Activated CD4-positive, alpha-beta T cell treated with anti-CD3 and anti-CD28 coated beads, Interleukin-2, amount 10 ng/mL, durations not matched to agents 7 days and 5 days (primary cell): Measurements from ENCODE around the gene CCDC33. TPM values are rescaled to one million over a fixed set of nuclear protein-coding genes. Genes with fewer than 3 reads are reported as not detected.
A peak's percentile ranks its signal among the peaks of the same experiment; 100 is the strongest.

ENCODE experiments used
- CTCF ChIA-PET: fragments of 350-600 bp; sonication (Branson Sonifier 250); formaldehyde crosslinking; loops from one replicate; lab custom pipeline; 2021; ENCODE audit warnings: antibody characterized with exemption; lab: Charles Lee
- POLR2A ChIA-PET: fragments of 350-600 bp; sonication (Branson Sonifier 250); formaldehyde crosslinking; loops from one replicate; lab custom pipeline; 2021; ENCODE audit warnings: antibody characterized with exemption; lab: Charles Lee
- DNase-seq: peaks from one replicate; pipeline ENCODE4 v3.0.0-alpha.2; 2020
- H3K27ac Mint-ChIP-seq: one replicate; pipeline ENCODE4 v1.8.0; 2021; ENCODE audit warnings: mild to moderate bottlenecking, moderate library complexity, mixed read lengths
- H3K27me3 Mint-ChIP-seq: one replicate; pipeline ENCODE4 v1.8.0; 2021; ENCODE audit warnings: mixed read lengths
- H3K36me3 Mint-ChIP-seq: one replicate; pipeline ENCODE4 v1.8.0; 2021; ENCODE audit warnings: low read depth, mixed read lengths
- H3K4me1 Mint-ChIP-seq: one replicate; pipeline ENCODE4 v1.8.0; 2021; ENCODE audit warnings: mixed read lengths
- H3K4me3 Mint-ChIP-seq: one replicate; pipeline ENCODE4 v1.8.0; 2021; ENCODE audit warnings: mild to moderate bottlenecking, moderate library complexity, mixed read lengths
- H3K9me3 Mint-ChIP-seq: one replicate; pipeline ENCODE4 v1.8.0; 2021; ENCODE audit warnings: mixed read lengths
- total RNA-seq, 2 experiments: library from RNA; stranded (reverse); gene quantifications; one replicate each; pipeline ENCODE4 v1.2.3, GENCODE V29; 2021

CCDC33 gene
- total RNA-seq, 2 experiments from 2014 or later = not detected

- DNase-seq = no peak
- H3K4me3 Mint-ChIP-seq = no peak overlapping the region
- POLR2A ChIA-PET = no interaction called here
- H3K36me3 Mint-ChIP-seq = no peaks in the 10 kb centered on the region
- no peaks in the 10 kb centered on the region for H3K9me3 Mint-ChIP-seq
- CTCF ChIA-PET = interaction anchor here (1.1 kb wide), 1 partner anchor 16 kb away, joined by 3 read pairs; no protein-coding TSS in a partner anchor
- H3K27ac Mint-ChIP-seq = no peak overlapping the region
- peaks cover 10% of the 10 kb centered on the region for H3K27me3 Mint-ChIP-seq
- H3K4me1 Mint-ChIP-seq = no peaks in the 10 kb centered on the region
Measured at GRCh38 chr15:74258456-74259291, 22.5 kb downstream of the CCDC33 start.

DNA sequence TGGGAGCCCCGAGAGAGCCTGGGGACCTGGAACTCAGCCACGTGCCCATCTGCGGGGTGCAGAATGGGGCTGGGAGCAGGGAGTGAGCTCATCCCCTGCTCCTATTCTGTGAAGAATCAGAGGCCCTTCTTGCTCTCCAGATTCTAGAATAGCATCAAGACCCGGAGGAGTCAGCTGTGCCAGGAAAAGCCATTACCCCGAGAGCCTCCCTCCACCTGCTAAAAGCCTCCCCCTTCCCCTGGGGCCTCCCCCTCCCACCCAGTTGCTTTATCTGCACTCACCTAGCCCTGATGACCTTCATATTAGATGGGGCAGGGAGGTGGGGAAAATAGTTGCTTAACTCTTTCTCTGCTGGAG, 23.1 kb downstream of the CCDC33 start:
- ChIA-PET POLR2A (no interaction called here), CTCF (no interaction called here)
- Mint-ChIP-seq H3K4me3 (no peak overlapping the region), H3K36me3 (no peaks in the 10 kb centered on the region), H3K4me1 (no peaks in the 10 kb centered on the region), H3K27ac (no peak overlapping the region), H3K9me3 (no peaks in the 10 kb centered on the region), H3K27me3 (peaks cover 12% of the 10 kb centered on the region)
- no peak for DNase-seq

DNA sequence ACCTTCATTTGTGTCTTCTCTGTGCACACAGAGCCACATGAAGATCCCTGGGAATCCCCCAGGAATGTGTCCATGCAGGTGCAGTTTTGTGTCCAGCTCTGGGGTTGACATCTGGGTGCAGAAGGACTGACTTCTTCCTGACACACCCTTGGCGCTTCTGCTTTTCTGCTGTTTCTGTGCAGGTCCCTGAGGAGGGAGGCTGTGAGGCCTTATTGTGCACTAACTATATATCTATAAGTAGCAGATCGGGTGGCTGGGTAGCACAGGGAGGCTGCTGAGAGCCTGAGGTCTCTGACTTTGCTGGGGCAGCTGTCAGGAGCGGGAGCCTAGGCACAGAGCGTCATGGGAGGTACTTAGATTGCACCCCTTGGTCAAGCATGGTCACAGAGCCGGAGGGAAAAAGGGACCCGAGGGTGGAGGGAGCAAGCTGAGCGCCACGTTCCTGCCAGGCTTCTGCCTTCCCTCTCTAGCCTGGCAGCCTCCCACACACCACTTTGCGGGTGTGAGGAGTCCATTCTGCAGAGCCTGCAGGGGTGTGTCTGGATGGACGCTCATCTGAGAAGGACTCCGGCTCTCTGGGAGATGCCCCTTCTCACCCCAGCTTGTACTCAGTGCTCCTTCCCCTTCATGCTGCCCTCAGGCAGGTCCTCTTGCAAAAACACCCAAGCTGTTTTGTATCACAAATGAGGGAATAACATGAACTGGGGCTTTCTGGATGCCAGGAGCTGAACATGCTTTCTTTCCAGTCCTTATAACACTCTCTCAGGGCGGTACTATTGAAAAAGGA, 23.9 kb downstream of the CCDC33 start:
- peaks cover 12% of the 10 kb centered on the region for H3K27me3 Mint-ChIP-seq
- no peaks in the 10 kb centered on the region for H3K4me1 Mint-ChIP-seq
- no peak overlapping the region for H3K4me3 Mint-ChIP-seq
- DNase-seq = no peak
- no peak overlapping the region for H3K27ac Mint-ChIP-seq
- H3K36me3 Mint-ChIP-seq = no peaks in the 10 kb centered on the region
- no peaks in the 10 kb centered on the region for H3K9me3 Mint-ChIP-seq
- POLR2A ChIA-PET = no interaction called here
- CTCF ChIA-PET = no interaction called here

- POLR2A ChIA-PET = no interaction called here
- Mint-ChIP-seq H3K4me1 (no peaks in the 10 kb centered on the region), H3K9me3 (no peaks in the 10 kb centered on the region), H3K27ac (no peak overlapping the region), H3K27me3 (peaks cover 12% of the 10 kb centered on the region), H3K36me3 (no peaks in the 10 kb centered on the region), H3K4me3 (no peak overlapping the region)
- CTCF ChIA-PET = no interaction called here
- DNase-seq = no peak
Measured at GRCh38 chr15:74261041-74261440, 24.9 kb downstream of the CCDC33 start.

DNA sequence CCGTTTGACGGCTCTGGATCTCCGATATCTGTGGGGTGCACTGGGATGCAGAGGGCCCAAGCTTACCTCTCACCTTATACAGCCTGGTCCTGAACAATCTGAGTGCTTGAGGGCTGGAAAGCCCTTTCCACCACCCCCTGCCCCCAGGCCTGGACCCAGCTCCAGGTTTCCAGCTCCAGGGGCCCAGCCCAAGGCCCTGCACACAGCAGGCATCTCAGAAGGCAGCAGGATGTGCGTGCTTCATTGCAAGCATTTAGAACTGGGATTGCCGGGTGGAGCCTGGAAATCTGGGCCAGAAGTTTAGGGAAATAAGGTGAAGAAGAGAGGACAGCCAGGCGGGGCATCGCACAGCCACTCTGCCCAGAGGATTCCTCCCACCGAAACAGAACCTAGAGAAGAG, 25.6 kb downstream of the CCDC33 start:
- no peaks in the 10 kb centered on the region for H3K36me3 Mint-ChIP-seq
- no peaks in the 10 kb centered on the region for H3K9me3 Mint-ChIP-seq
- H3K27ac Mint-ChIP-seq = no peak overlapping the region
- ChIA-PET POLR2A (interaction anchor here (0.6 kb wide), 1 partner anchor 1061 kb away, joined by 3 read pairs; no protein-coding TSS in a partner anchor), CTCF (no interaction called here)
- no peak for DNase-seq
- H3K4me3 Mint-ChIP-seq = no peak overlapping the region
- H3K4me1 Mint-ChIP-seq = no peaks in the 10 kb centered on the region
- H3K27me3 Mint-ChIP-seq = peaks cover 12% of the 10 kb centered on the region

DNA sequence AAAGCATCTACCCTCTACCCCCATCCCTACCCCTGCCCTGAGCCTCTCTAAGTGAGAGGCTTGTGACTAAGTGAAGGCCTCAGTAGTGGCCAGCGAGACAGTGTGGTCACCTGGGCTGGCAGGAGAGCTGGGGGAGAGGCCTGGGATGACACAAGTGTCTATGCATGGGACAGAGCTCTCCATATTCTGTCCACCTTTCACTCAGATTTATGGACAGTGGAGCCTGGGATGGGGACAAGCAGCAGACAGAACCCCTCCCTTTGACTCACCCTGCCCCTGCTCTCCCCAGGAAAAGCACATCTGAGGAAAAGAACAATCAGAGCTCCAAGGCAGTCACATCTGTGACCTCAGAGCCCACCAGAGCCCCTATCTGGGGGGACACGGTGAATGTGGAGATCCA, 26.0 kb downstream of the CCDC33 start:
- Mint-ChIP-seq H3K4me1 (no peaks in the 10 kb centered on the region), H3K9me3 (no peaks in the 10 kb centered on the region), H3K4me3 (no peak overlapping the region), H3K27ac (no peak overlapping the region), H3K27me3 (peaks cover 12% of the 10 kb centered on the region), H3K36me3 (no peaks in the 10 kb centered on the region)
- POLR2A ChIA-PET = interaction anchor here (0.6 kb wide), 1 partner anchor 1061 kb away, joined by 3 read pairs; no protein-coding TSS in a partner anchor
- no peak for DNase-seq
- CTCF ChIA-PET = interaction anchor here (2.1 kb wide), 1 partner anchor 14 kb away, joined by 7 read pairs; no protein-coding TSS in a partner anchor

DNA sequence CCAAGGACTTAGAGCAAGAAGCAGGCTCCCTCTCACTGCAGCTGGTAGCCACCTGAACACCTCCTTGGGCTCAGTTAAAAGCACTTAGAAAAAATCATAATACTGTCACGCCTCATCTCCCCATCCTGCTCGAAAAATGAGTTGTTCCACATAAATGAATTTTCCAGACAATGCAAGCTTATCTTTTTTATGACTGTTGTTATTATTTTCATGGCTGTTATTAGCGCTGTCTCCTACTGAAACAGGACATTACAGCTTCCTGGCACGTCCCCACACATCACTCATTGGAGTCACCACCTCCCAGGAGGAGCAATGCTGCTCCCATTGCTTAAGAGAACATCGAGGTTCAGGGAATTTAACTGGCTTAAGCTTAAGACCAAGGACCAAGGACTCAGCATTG, 26.5 kb downstream of the CCDC33 start:
- Mint-ChIP-seq H3K27ac (no peak overlapping the region), H3K9me3 (no peaks in the 10 kb centered on the region), H3K36me3 (no peaks in the 10 kb centered on the region), H3K4me1 (no peaks in the 10 kb centered on the region), H3K4me3 (no peak overlapping the region), H3K27me3 (peaks cover 10% of the 10 kb centered on the region)
- ChIA-PET POLR2A (no interaction called here), CTCF (interaction anchor here (2.1 kb wide), 1 partner anchor 14 kb away, joined by 7 read pairs; no protein-coding TSS in a partner anchor)
- no peak for DNase-seq

GRCh38 chr15:74263466-74263865, 27.3 kb downstream of the CCDC33 start:
- H3K27ac Mint-ChIP-seq = no peak overlapping the region
- ChIA-PET POLR2A (no interaction called here), CTCF (interaction anchor here (1.0 to 2.1 kb wide), 2 partner anchors 8 to 15 kb away, joined by 3 to 7 read pairs; no protein-coding TSS in a partner anchor)
- no peak overlapping the region for H3K4me3 Mint-ChIP-seq
- H3K27me3 Mint-ChIP-seq = peaks cover 10% of the 10 kb centered on the region
- no peaks in the 10 kb centered on the region for H3K36me3 Mint-ChIP-seq
- DNase-seq = no peak
- H3K4me1 Mint-ChIP-seq = no peaks in the 10 kb centered on the region
- no peaks in the 10 kb centered on the region for H3K9me3 Mint-ChIP-seq

DNA sequence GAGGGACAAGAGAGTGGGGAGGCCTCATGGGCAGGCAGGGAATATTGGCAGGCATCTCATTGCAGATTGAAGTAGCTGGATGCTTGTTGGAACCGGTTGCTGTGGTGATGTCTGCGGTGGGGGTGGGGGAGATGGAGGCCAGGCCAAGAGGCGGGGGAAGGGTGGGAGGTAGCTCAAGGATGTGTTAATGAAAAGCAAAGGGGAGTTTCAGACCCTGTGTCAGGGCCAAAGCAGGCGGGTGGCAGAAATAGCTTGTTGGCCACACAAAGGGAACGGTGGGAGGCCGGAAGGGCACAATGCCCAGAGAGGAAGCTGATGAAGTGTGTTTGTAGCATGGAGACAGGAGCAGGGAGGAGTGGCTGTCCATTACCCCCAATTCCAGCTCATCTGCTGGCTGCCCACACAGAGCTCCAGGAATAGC, 28.0 kb downstream of the CCDC33 start:
- ChIA-PET POLR2A (no interaction called here), CTCF (interaction anchor here (1.0 to 2.1 kb wide), 2 partner anchors 9 to 16 kb away, joined by 3 to 7 read pairs; no protein-coding TSS in a partner anchor)
- H3K4me1 Mint-ChIP-seq = no peaks in the 10 kb centered on the region
- peaks cover 10% of the 10 kb centered on the region for H3K27me3 Mint-ChIP-seq
- no peak for DNase-seq
- no peaks in the 10 kb centered on the region for H3K9me3 Mint-ChIP-seq
- no peaks in the 10 kb centered on the region for H3K36me3 Mint-ChIP-seq
- no peak overlapping the region for H3K27ac Mint-ChIP-seq
- no peak overlapping the region for H3K4me3 Mint-ChIP-seq

GRCh38 chr15:74265046-74265639, 29.0 kb downstream of the CCDC33 start:
- peak; percentile 35 for DNase-seq
- Mint-ChIP-seq H3K9me3 (no peaks in the 10 kb centered on the region), H3K4me3 (no peak overlapping the region), H3K36me3 (no peaks in the 10 kb centered on the region), H3K27ac (no peak overlapping the region), H3K27me3 (peaks cover 9% of the 10 kb centered on the region), H3K4me1 (no peaks in the 10 kb centered on the region)
- CTCF ChIA-PET = interaction anchor here (1.0 to 1.6 kb wide), 3 partner anchors 14 to 28 kb away, joined by 3 read pairs; no protein-coding TSS in a partner anchor
- POLR2A ChIA-PET = no interaction called here

DNA sequence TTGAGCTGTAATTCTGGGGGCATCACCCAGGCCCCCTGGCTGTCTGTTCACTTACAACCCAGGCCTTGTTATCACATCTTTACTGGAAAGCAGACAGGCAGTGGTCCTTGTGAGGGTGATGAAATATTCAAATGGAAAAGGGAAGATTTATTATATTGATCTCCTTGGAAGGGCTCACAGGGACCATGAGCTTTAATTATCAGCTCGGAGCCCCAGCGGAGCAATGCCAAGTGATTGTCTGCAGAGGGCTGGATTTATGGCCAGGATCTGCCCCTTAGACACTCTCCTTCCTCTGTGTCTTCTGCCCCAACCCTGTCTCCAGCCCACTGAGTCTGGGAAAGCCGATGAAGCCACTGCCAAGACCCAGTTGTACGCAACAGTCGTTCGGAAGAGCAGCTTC, 31.9 kb downstream of the CCDC33 start:
- Mint-ChIP-seq H3K27ac (no peak overlapping the region), H3K27me3 (peaks cover 13% of the 10 kb centered on the region), H3K4me1 (no peaks in the 10 kb centered on the region), H3K36me3 (no peaks in the 10 kb centered on the region), H3K9me3 (no peaks in the 10 kb centered on the region), H3K4me3 (no peak overlapping the region)
- ChIA-PET POLR2A (no interaction called here), CTCF (no interaction called here)
- no peak for DNase-seq

- peaks cover 6% of the 10 kb centered on the region for H3K27me3 Mint-ChIP-seq
- no peak for DNase-seq
- POLR2A ChIA-PET = no interaction called here
Measured at GRCh38 chr15:74269362-74270035, 33.4 kb downstream of the CCDC33 start.

More at GRCh38 chr15:74269362-74270035, 33.4 kb downstream of the CCDC33 start:
- CTCF ChIA-PET = no interaction called here
- Mint-ChIP-seq H3K36me3 (no peaks in the 10 kb centered on the region), H3K9me3 (no peaks in the 10 kb centered on the region), H3K4me1 (no peaks in the 10 kb centered on the region), H3K4me3 (no peak overlapping the region), H3K27ac (no peak overlapping the region)
